T-cell (primary cell): Measurements from ENCODE around the gene FOXP3. TPM values are rescaled to one million over a fixed set of nuclear protein-coding genes. Genes with fewer than 3 reads are reported as not detected.

ENCODE experiments used
- ATAC-seq, 4 experiments: fragments of 200-7000 bp in 3 of 4; fragments of 150-1000 bp in 1 of 4; cut with Tn5 transposase; replicated peaks in 1 of 4; 1 replicate in 3 of 4; 2 replicates in 1 of 4; pipeline ENCODE4 v1.10.0; 2021; ENCODE audit warnings: moderate library complexity in 3 of 4, mild to moderate bottlenecking in 2 of 4, moderate number of reproducible peaks in 1 of 4
- CTCF ChIA-PET, 2 donors: fragments of 300-600 bp; sonication (Branson Sonifier 250); formaldehyde crosslinking; loops; one replicate each; lab custom pipeline; 2022; ENCODE audit warnings: antibody characterized with exemption in 2 of 2; lab: Charles Lee
- POLR2A ChIA-PET, 2 donors: fragments of 300-600 bp; sonication (Branson Sonifier 250); formaldehyde crosslinking; loops; one replicate each; lab custom pipeline; 2022; ENCODE audit warnings: antibody characterized with exemption in 2 of 2; lab: Charles Lee
- DNase-seq, 35 experiments: peaks; one replicate each; pipeline versions ENCODE4 v3.0.0 to v3.0.0-alpha.2; 2013 to 2023
- H3K27ac ChIP-seq: one replicate; pipeline ENCODE4 v1.5.1; 2013; ENCODE audit warnings: low read length
- H3K27me3 ChIP-seq, 2 experiments: replicated peaks in 1 of 2; 1 replicate in 1 of 2; 2 replicates in 1 of 2; pipeline versions ENCODE4 v1.6.1 to v1.7.0; 2013; ENCODE audit warnings: low read length in 1 of 2, mixed read lengths in 1 of 2; ENCODE audit not compliant: control insufficient read depth in 2 of 2, insufficient read depth in 2 of 2; ENCODE audit errors: extremely low read depth in 1 of 2
- H3K36me3 ChIP-seq, 2 donors: 1 replicate in 1 of 2; 2 replicates in 1 of 2; pipeline versions ENCODE4 v1.6.1 to v1.7.0; 2013; ENCODE audit warnings: low read length in 1 of 2; ENCODE audit not compliant: control insufficient read depth in 2 of 2, insufficient read depth in 1 of 2; ENCODE audit errors: extremely low read depth in 1 of 2
- H3K4me1 ChIP-seq, 2 experiments: 1 replicate in 1 of 2; 2 replicates in 1 of 2; pipeline versions ENCODE4 v1.6.1 to v1.7.0; 2013; ENCODE audit warnings: low read length in 2 of 2, mixed read lengths in 1 of 2; ENCODE audit not compliant: insufficient read depth in 2 of 2, control insufficient read depth in 1 of 2; ENCODE audit errors: extremely low read depth in 1 of 2
- H3K4me3 ChIP-seq, 2 donors: 1 replicate in 1 of 2; 2 replicates in 1 of 2; pipeline versions ENCODE4 v1.5.1 to v1.7.0; 2013; ENCODE audit warnings: mild to moderate bottlenecking in 2 of 2, low read length in 1 of 2, moderate library complexity in 1 of 2; ENCODE audit not compliant: control insufficient read depth in 1 of 2; ENCODE audit errors: extremely low read depth in 1 of 2
- H3K9me3 ChIP-seq: 2 replicates; pipeline ENCODE4 v1.7.0; 2013
- H3K27ac Mint-ChIP-seq, 2 donors: one replicate each; pipeline ENCODE4 v1.8.0; 2020 to 2021; ENCODE audit warnings: mild to moderate bottlenecking in 2 of 2, mixed read lengths in 2 of 2
- H3K27me3 Mint-ChIP-seq, 2 donors: one replicate each; pipeline ENCODE4 v1.8.0; 2021 to 2022; ENCODE audit warnings: mixed read lengths in 2 of 2
- H3K36me3 Mint-ChIP-seq: one replicate; pipeline ENCODE4 v1.8.0; 2021; ENCODE audit warnings: mixed read lengths
- H3K4me1 Mint-ChIP-seq, 3 donors: one replicate each; pipeline ENCODE4 v1.8.0; 2020 to 2022; ENCODE audit warnings: mixed read lengths in 3 of 3, mild to moderate bottlenecking in 1 of 3
- H3K4me3 Mint-ChIP-seq, 3 donors: one replicate each; pipeline ENCODE4 v1.8.0; 2020 to 2022; ENCODE audit warnings: mild to moderate bottlenecking in 3 of 3, mixed read lengths in 3 of 3, moderate library complexity in 3 of 3
- H3K9me3 Mint-ChIP-seq, 3 donors: one replicate each; pipeline ENCODE4 v1.8.0; 2020 to 2022; ENCODE audit warnings: mixed read lengths in 3 of 3
- WGBS: methylation state at CpG from one replicate; pipeline ENCODE4 v1.1.5; 2013; ENCODE audit warnings: missing lambda C conversion rate; ENCODE audit not compliant: insufficient coverage; 5-methylcytosine and 5-hydroxymethylcytosine counted together
- total RNA-seq, 35 experiments: library from RNA in 6 of 35; stranded (reverse) in 6 of 35; fragments of 120-200 nt in 1 of 35; gene quantifications; one replicate each; pipeline versions ENCODE4 v1.2.1 to v1.2.4 and lab custom pipeline; 2013 to 2026

Gene FOXP3
- total RNA-seq, 5 donors from 2014 or later (not counting 1 experiment from before 2014, with no cell fraction given) = 9.0 to 30.1 (median 21.7) TPM

GRCh38 chrX:49257074-49257790, 7.3 kb downstream of the FOXP3 start:
- no peaks in the 10 kb centered on the region for H3K27me3 ChIP-seq
- no peaks in the 10 kb centered on the region for H3K36me3 ChIP-seq
- Mint-ChIP-seq H3K27me3 (peaks cover 0 to 7% of the 10 kb centered on the region in 2 donors), H3K36me3 (peaks cover 5% of the 10 kb centered on the region), H3K4me3 (peak overlapping the region in 1 of 3 donors; percentile 57), H3K4me1 (peaks cover 22 to 38% (median 37%) of the 10 kb centered on the region in 3 donors), H3K27ac (peak overlapping the region; percentile 84 to 87), H3K9me3 (no peaks in the 10 kb centered on the region)
- DNase-seq = no peak
- peak overlapping the region; percentile 47 for H3K27ac ChIP-seq
- ATAC-seq = peak in 1 of 4 experiments; percentile 38
- no peak overlapping the region for H3K4me3 ChIP-seq
- ChIA-PET POLR2A (interaction anchor here in 1 of 2 donors (0.7 kb wide), 1 partner anchor 542 kb away, joined by 4 read pairs; no protein-coding TSS in a partner anchor), CTCF (no interaction called here)
- 30% methylated on average over 2 of the region's 14 CpGs for WGBS
- H3K9me3 ChIP-seq = no peaks in the 10 kb centered on the region
- H3K4me1 ChIP-seq = peaks cover 0 to 31% of the 10 kb centered on the region in 2 experiments

GRCh38 chrX:49256268-49256995, 8.1 kb downstream of the FOXP3 start:
- Mint-ChIP-seq H3K27me3 (peaks cover 0 to 3% of the 10 kb centered on the region in 2 donors), H3K27ac (peak overlapping the region; percentile 49 to 52), H3K9me3 (no peaks in the 10 kb centered on the region), H3K4me3 (no peak overlapping the region), H3K36me3 (peaks cover 9% of the 10 kb centered on the region), H3K4me1 (peaks cover 22 to 35% (median 31%) of the 10 kb centered on the region in 3 donors)
- no peak overlapping the region for H3K4me3 ChIP-seq
- H3K36me3 ChIP-seq = no peaks in the 10 kb centered on the region
- CTCF ChIA-PET = interaction anchor here in 1 of 2 donors (0.5 kb wide), 1 partner anchor 20 kb away, joined by 3 read pairs; no protein-coding TSS in a partner anchor
- POLR2A ChIA-PET = interaction anchor here (0.5 to 0.7 kb wide), 2 partner anchors 129 to 541 kb away, joined by 3 to 4 read pairs; no protein-coding TSS in a partner anchor
- no peak for DNase-seq
- no CpG with 5 or more reads among the region's 9 CpGs for WGBS
- no peak for ATAC-seq
- no peaks in the 10 kb centered on the region for H3K9me3 ChIP-seq
- H3K27me3 ChIP-seq = no peaks in the 10 kb centered on the region
- H3K4me1 ChIP-seq = peaks cover 0 to 31% of the 10 kb centered on the region in 2 experiments
- no peak overlapping the region for H3K27ac ChIP-seq

- Histone ChIP-seq H3K4me3 (no peak overlapping the region), H3K9me3 (no peaks in the 10 kb centered on the region), H3K27me3 (no peaks in the 10 kb centered on the region), H3K27ac (no peak overlapping the region), H3K36me3 (peaks cover 0 to 2% of the 10 kb centered on the region in 2 donors), H3K4me1 (peaks cover 0 to 30% of the 10 kb centered on the region in 2 experiments)
- 80% methylated on average over 1 of the region's 7 CpGs for WGBS
- no peak overlapping the region for H3K27ac Mint-ChIP-seq
- ATAC-seq = no peak
- H3K36me3 Mint-ChIP-seq = peaks cover 12% of the 10 kb centered on the region
- CTCF ChIA-PET = no interaction called here
- DNase-seq = no peak
- H3K9me3 Mint-ChIP-seq = no peaks in the 10 kb centered on the region
- POLR2A ChIA-PET = no interaction called here
- H3K4me1 Mint-ChIP-seq = peaks cover 22 to 37% (median 33%) of the 10 kb centered on the region in 3 donors
- no peak overlapping the region for H3K4me3 Mint-ChIP-seq
- peaks cover 0 to 10% of the 10 kb centered on the region in 2 donors for H3K27me3 Mint-ChIP-seq
Measured at GRCh38 chrX:49254639-49255038, 9.9 kb downstream of the FOXP3 start.

DNA sequence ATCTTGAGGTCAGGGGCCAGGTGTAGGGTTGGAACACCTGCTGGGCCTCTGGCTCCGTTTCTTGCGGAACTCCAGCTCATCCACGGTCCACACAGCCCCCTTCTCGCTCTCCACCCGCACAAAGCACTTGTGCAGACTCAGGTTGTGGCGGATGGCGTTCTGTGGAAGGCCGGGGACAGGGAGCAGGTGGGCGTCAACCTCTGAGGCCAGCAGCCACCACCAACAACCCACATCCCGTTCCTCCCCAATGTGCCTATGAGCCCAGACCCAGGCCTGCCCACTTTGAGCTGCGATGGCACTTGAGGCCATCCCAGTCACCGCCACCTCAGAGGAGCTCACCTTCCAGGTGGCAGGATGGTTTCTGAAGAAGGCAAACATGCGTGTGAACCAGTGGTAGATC, 13.2 kb downstream of the FOXP3 start:
- Mint-ChIP-seq H3K9me3 (no peaks in the 10 kb centered on the region), H3K27ac (no peak overlapping the region), H3K4me3 (no peak overlapping the region), H3K4me1 (peaks cover 5 to 10% (median 7%) of the 10 kb centered on the region in 3 donors), H3K27me3 (peaks cover 0 to 10% of the 10 kb centered on the region in 2 donors), H3K36me3 (peaks cover 16% of the 10 kb centered on the region)
- DNase-seq (no peak), ATAC-seq (peak in 1 of 4 experiments; percentile 13)
- CTCF ChIA-PET = no interaction called here
- H3K4me1 ChIP-seq = no peaks in the 10 kb centered on the region
- H3K4me3 ChIP-seq = no peak overlapping the region
- POLR2A ChIA-PET = no interaction called here
- no peak overlapping the region for H3K27ac ChIP-seq
- H3K27me3 ChIP-seq = no peaks in the 10 kb centered on the region
- no CpG with 5 or more reads among the region's 13 CpGs for whole genome bisulfite sequencing
- peaks cover 0 to 23% of the 10 kb centered on the region in 2 donors for H3K36me3 ChIP-seq
- H3K9me3 ChIP-seq = no peaks in the 10 kb centered on the region

DNA sequence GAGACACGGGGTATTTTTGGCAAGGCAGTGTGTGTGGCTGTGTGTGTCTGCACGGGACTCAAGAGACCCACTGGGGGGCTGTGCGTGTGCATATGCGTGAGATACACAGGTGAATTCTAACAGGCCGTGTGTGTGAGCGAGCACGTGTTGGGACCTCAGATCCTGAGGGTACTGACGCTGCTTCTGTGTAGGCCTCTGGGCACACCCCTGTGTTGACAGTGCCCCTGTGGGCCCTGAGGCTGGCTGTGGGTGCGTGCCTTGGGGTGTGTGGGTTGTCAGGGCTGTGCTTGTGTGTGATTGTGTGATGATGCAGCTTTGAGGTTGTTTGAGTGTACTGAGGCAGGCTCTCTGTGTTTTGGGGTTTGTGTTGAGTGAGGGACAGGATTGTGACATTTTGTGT, 13.9 kb downstream of the FOXP3 start:
- CTCF ChIA-PET = no interaction called here
- Mint-ChIP-seq H3K27ac (peak overlapping the region in 1 of 2 donors; percentile 45), H3K9me3 (no peaks in the 10 kb centered on the region), H3K4me3 (peak overlapping the region in 1 of 3 donors; percentile 5), H3K27me3 (peaks cover 0 to 10% of the 10 kb centered on the region in 2 donors), H3K36me3 (peaks cover 16% of the 10 kb centered on the region), H3K4me1 (peaks cover 5 to 7% (median 6%) of the 10 kb centered on the region in 3 donors)
- DNase-seq = no peak
- no peaks in the 10 kb centered on the region for H3K4me1 ChIP-seq
- H3K4me3 ChIP-seq = no peak overlapping the region
- 92% methylated on average over 7 of the region's 9 CpGs for WGBS
- H3K27ac ChIP-seq = no peak overlapping the region
- peak in 2 of 4 experiments; percentile 31 to 32 for ATAC-seq
- H3K9me3 ChIP-seq = no peaks in the 10 kb centered on the region
- no peaks in the 10 kb centered on the region for H3K27me3 ChIP-seq
- peaks cover 0 to 25% of the 10 kb centered on the region in 2 donors for H3K36me3 ChIP-seq
- POLR2A ChIA-PET = no interaction called here

GRCh38 chrX:49250066-49250465, 14.4 kb downstream of the FOXP3 start:
- WGBS = 97% methylated on average over 6 of the region's 13 CpGs
- Histone ChIP-seq H3K9me3 (no peaks in the 10 kb centered on the region), H3K36me3 (peaks cover 0 to 25% of the 10 kb centered on the region in 2 donors), H3K4me1 (no peaks in the 10 kb centered on the region), H3K27ac (no peak overlapping the region), H3K4me3 (no peak overlapping the region), H3K27me3 (no peaks in the 10 kb centered on the region)
- Mint-ChIP-seq H3K27ac (no peak overlapping the region), H3K4me1 (peaks cover 5 to 7% (median 6%) of the 10 kb centered on the region in 3 donors), H3K9me3 (no peaks in the 10 kb centered on the region), H3K36me3 (peaks cover 16% of the 10 kb centered on the region), H3K4me3 (no peak overlapping the region), H3K27me3 (peaks cover 0 to 10% of the 10 kb centered on the region in 2 donors)
- ChIA-PET CTCF (no interaction called here), POLR2A (no interaction called here)
- ATAC-seq = no peak
- no peak for DNase-seq
